ENCODE measurements around the gene SPC24. TPM values are rescaled to one million over a fixed set of nuclear protein-coding genes. Genes with fewer than 3 reads are reported as not detected.

Gene SPC24
- total and polyA plus RNA-seq, 9 of the 15 experiments (the other 6 are each of a cell fraction or from before 2014, with no cell fraction given), result 18.2 to 154 (median 60.9) TPM

DNA sequence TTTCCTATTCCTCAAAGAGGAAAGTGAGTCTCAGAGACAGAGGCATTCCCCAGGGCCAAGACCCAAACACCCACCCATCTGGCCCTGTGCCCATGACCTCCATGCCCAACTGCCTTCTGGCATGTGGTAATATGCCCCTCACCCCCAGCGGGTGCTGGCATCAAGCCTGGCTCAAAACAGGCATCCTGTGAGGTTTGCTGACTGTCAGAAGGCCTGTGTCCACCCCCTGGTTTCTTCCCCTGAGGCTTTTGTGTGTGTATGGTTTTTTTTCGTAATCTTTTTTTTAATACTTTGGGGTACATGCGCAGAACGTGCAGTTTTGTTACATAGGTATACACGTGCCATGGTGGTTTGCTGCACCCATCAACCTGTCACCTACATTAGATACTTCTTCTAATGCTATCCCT, 49.4 kb upstream of the SPC24 start:
- BruUV-seq (replicated peaks), result no TSS peak
- H3K9ac ChIP-seq (ENCODE audit: insufficient read depth in 1 of 2, low read depth in 2 of 2, low read length in 2 of 2), result no peak overlapping the region
- no peak for FAIRE-seq

More for the DNA sequence above, 49.4 kb upstream of the SPC24 start:
- Histone ChIP-seq H2AFZ (ENCODE audit: low read depth, low read length) (no peak overlapping the region), H4K20me1 (replicated peaks; ENCODE audit: control insufficient read depth, insufficient read depth, low read length) (no peaks in the 10 kb centered on the region), H3K9me3 (replicated peaks; ENCODE audit: control insufficient read depth, insufficient read depth, low read depth, low read length) (no peaks in the 10 kb centered on the region), H3K9me1 (ENCODE audit: control insufficient read depth, insufficient read depth, low read length) (no peaks in the 10 kb centered on the region), H3K27me3 (ENCODE audit: control insufficient read depth in 2 of 2, insufficient read depth in 2 of 2, low read length in 2 of 2) (no peaks in the 10 kb centered on the region), H3K79me2 (ENCODE audit: control insufficient read depth, insufficient read depth, low read length) (no peaks in the 10 kb centered on the region), H3K4me2 (ENCODE audit: insufficient read depth, low read length) (no peak overlapping the region), H3K27ac (ENCODE audit: extremely low read depth, low read depth, low read length) (no peak overlapping the region), H3K36me3 (ENCODE audit: control insufficient read depth, insufficient read depth, low read length) (no peaks in the 10 kb centered on the region), H3K4me1 (replicated peaks in 1 of 2; ENCODE audit: control insufficient read depth in 2 of 2, insufficient read depth in 2 of 2, low read length in 2 of 2) (peaks cover 9 to 36% of the 10 kb centered on the region in 2 experiments), H3K4me3 (no peak overlapping the region)
- TF ChIP-seq ZBTB9 (CRISPR knock-in tag; IDR thresholded peaks at IDR 0.05), result no peak
- ATAC-seq (no peak), DNase-seq (ENCODE audit: extremely low read depth in 1 of 4, low spot score in 3 of 4) (no peak)
- in situ Hi-C loops (cut with MboI), result loop anchor here (5.0 kb wide), 2 partner anchors 73 to 168 kb away; no protein-coding TSS in a partner anchor
- intact Hi-C loops (cut with micrococcal nuclease), result no loop called here
- 55% methylated on average over 5 of the region's 5 CpGs for WGBS (ENCODE audit: insufficient coverage, low coverage, missing lambda C conversion rate)
- CTCF ChIA-PET (ENCODE audit: low intra/inter-chr PET ratio), result interaction anchor here (2.3 kb wide), 1 partner anchor 67 kb away, joined by 34 read pairs; no protein-coding TSS in a partner anchor
- POLR2A ChIA-PET, result interaction anchor here (0.9 to 1.1 kb wide), 2 partner anchors 70 to 79 kb away, joined by 3 to 5 read pairs; no protein-coding TSS in a partner anchor
